ENCODE data around the gene GPR155.

- TF ChIP-seq CTCF (conservative IDR thresholded peaks at IDR 0.05) = no peak
- TF ChIP-seq ZFX (IDR thresholded peaks at IDR 0.05) = no peak
These were observed 46.9 kb downstream of the GPR155 start for GRCh38 chr2:174439950-174440349.

All from C4-2B (cell line).